Left lobe of liver (tissue), 1 donor: Measurements from ENCODE around the gene SGF29. TPM values are rescaled to one million over a fixed set of nuclear protein-coding genes. Genes with fewer than 3 reads are reported as not detected.

ENCODE experiments used
- total RNA-seq: library from RNA; stranded (reverse); gene quantifications from one replicate; pipeline ENCODE4 v1.2.1, GENCODE V29; 2021
- donor health status: DM: no; HTN: yes; CAD: no.

Gene SGF29
- total RNA-seq, 1 donor from 2014 or later = 19.3 TPM

Other genes with a start within 250 kb of the SGF29 start
- 0.28 TPM for gene NPIPB6, start 190.4 kb upstream of the SGF29 start, total RNA-seq
- gene EIF3CL, start 150.1 kb upstream of the SGF29 start, total RNA-seq = 11.6 TPM
- gene NPIPB7, start 81.6 kb upstream of the SGF29 start, total RNA-seq = not detected
- gene CLN3, start 61.8 kb upstream of the SGF29 start, total RNA-seq = 17.5 TPM
- gene APOBR, start 59.3 kb upstream of the SGF29 start, total RNA-seq = 0.58 TPM
- gene IL27, start 47.1 kb upstream of the SGF29 start, total RNA-seq = 12.9 TPM
- 92.6 TPM for gene NUPR1, start 14.9 kb upstream of the SGF29 start, total RNA-seq
- gene SULT1A2, start 43.1 kb downstream of the SGF29 start, total RNA-seq = 50.3 TPM
- gene SULT1A1, start 56.1 kb downstream of the SGF29 start, total RNA-seq = 179 TPM
- gene NPIPB8, start 84.1 kb downstream of the SGF29 start, total RNA-seq = 3.2 TPM
- gene EIF3C, start 157.5 kb downstream of the SGF29 start, total RNA-seq = 262 TPM
- gene NPIPB9, start 197.9 kb downstream of the SGF29 start, total RNA-seq = 2.3 TPM